DND-41 (cell line): ENCODE results near the gene CRB3.

ENCODE experiments used
- ATAC-seq: fragments of 200-7000 bp; cut with Tn5 transposase; 3 replicates; pipeline ENCODE4 v1.9.1; 2021; ENCODE audit warnings: low read depth; ENCODE audit not compliant: insufficient read depth
- DNase-seq: peaks from one replicate; pipeline ENCODE4 v3.0.0-alpha.2; 2020
- H2AFZ ChIP-seq: 2 replicates; pipeline ENCODE4 v1.6.0; 2012; ENCODE audit warnings: low read depth, low read length
- H3K27ac ChIP-seq: 2 replicates; pipeline ENCODE4 v1.5.1; 2012; ENCODE audit warnings: low read length, inconsistent platforms
- H3K27me3 ChIP-seq: fragments of 200-600 bp; sonication (generic); 2 replicates; pipeline ENCODE4 v1.6.0; 2012; ENCODE audit warnings: low read length, mild to moderate bottlenecking, inconsistent platforms; ENCODE audit not compliant: insufficient read depth, poor library complexity
- H3K36me3 ChIP-seq: 2 replicates; pipeline ENCODE4 v1.5.1; 2012; ENCODE audit warnings: low read length, inconsistent platforms; ENCODE audit not compliant: insufficient read depth
- H3K4me1 ChIP-seq: 2 replicates; pipeline ENCODE4 v1.5.1; 2012; ENCODE audit warnings: mild to moderate bottlenecking, low read length; ENCODE audit not compliant: insufficient read depth
- H3K4me2 ChIP-seq: 2 replicates; pipeline ENCODE4 v1.6.0; 2012; ENCODE audit warnings: mild to moderate bottlenecking, moderate library complexity, low read length, inconsistent platforms; ENCODE audit not compliant: insufficient read depth
- H3K4me3 ChIP-seq, 2 experiments: fragments of 200-600 bp in 1 of 2; shearing (Covaris generic) in 1 of 2; 2 replicates each; pipeline ENCODE4 v1.5.1; 2012 to 2016; ENCODE audit warnings: inconsistent platforms in 2 of 2, low read length in 2 of 2, mild to moderate bottlenecking in 2 of 2, low read depth in 1 of 2, moderate library complexity in 1 of 2
- H3K79me2 ChIP-seq: 2 replicates; pipeline ENCODE4 v1.6.0; 2012; ENCODE audit warnings: low read length, inconsistent platforms; ENCODE audit not compliant: insufficient read depth
- H3K9ac ChIP-seq: 2 replicates; pipeline ENCODE4 v1.6.0; 2012; ENCODE audit warnings: low read depth, mild to moderate bottlenecking, inconsistent platforms, low read length, moderate library complexity
- H3K9me3 ChIP-seq: 2 replicates; pipeline ENCODE4 v1.5.1; 2012; ENCODE audit warnings: low read length, moderate library complexity, mild to moderate bottlenecking, inconsistent platforms; ENCODE audit not compliant: insufficient read depth, severe bottlenecking
- H4K20me1 ChIP-seq: 2 replicates; pipeline ENCODE4 v1.6.0; 2012; ENCODE audit warnings: low read length; ENCODE audit not compliant: insufficient read depth
- CTCF ChIP-seq: IDR thresholded peaks from 2 replicates; pipeline ENCODE4 v1.5.1; 2012; ENCODE audit warnings: borderline replicate concordance, low read length, moderate library complexity, mild to moderate bottlenecking; ENCODE audit not compliant: poor library complexity, severe bottlenecking; ENCODE audit errors: extremely low read depth
- EZH2 ChIP-seq: IDR thresholded peaks from 3 replicates; pipeline ENCODE4 v1.6.1; 2012; ENCODE audit warnings: borderline replicate concordance, low read depth, mild to moderate bottlenecking, moderate library complexity, low read length, inconsistent platforms; ENCODE audit not compliant: severe bottlenecking

Gene CRB3

GRCh38 chr19:6464070-6464873 lies at the start of gene CRB3:
Gene CRB3 (plus strand): TSS chr19:6464271. CDS start chr19:6464702, 431 bp downstream.
- H3K9ac ChIP-seq: no peak within 1 kb of the TSS
- H3K4me1 ChIP-seq: peaks cover 11% of the 10 kb centered on the region
- H3K79me2 ChIP-seq: no peaks in the 10 kb centered on the region
- H2AFZ ChIP-seq: no peak within 1 kb of the TSS
- TF ChIP-seq EZH2: no peak
- no peak for TF ChIP-seq CTCF
- no peak for DNase-seq
- ATAC-seq: no peak
- no peak within 1 kb of the TSS for H3K27ac ChIP-seq
- no peak within 1 kb of the TSS for H3K4me2 ChIP-seq
- no peak within 1 kb of the TSS for H3K4me3 ChIP-seq
- no peaks in the 10 kb centered on the region for H4K20me1 ChIP-seq
- no peaks in the 10 kb centered on the region for H3K9me3 ChIP-seq
- no peaks in the 10 kb centered on the region for H3K27me3 ChIP-seq
- 0 out of 2 replicates have a peak, but pooled peaks cover 4% of the 10 kb centered on the region for H3K36me3 ChIP-seq

GRCh38 chr19:6414793-6415590 lies 49.1 kb upstream of the CRB3 start:
- H3K27ac ChIP-seq: no peak overlapping the region
- no peak overlapping the region for H2AFZ ChIP-seq
- TF ChIP-seq CTCF (no peak), EZH2 (no peak)
- no peak for DNase-seq
- no peak for ATAC-seq
- peaks cover 72% of the 10 kb centered on the region for H4K20me1 ChIP-seq
- H3K4me2 ChIP-seq: no peak overlapping the region
- no peaks in the 10 kb centered on the region for H3K27me3 ChIP-seq
- no peak overlapping the region for H3K4me3 ChIP-seq
- no peak overlapping the region for H3K9ac ChIP-seq
- peaks cover 66% of the 10 kb centered on the region for H3K36me3 ChIP-seq
- no peaks in the 10 kb centered on the region for H3K4me1 ChIP-seq
- H3K79me2 ChIP-seq: peaks cover 25% of the 10 kb centered on the region
- no peaks in the 10 kb centered on the region for H3K9me3 ChIP-seq

- Histone ChIP-seq H3K4me2 (no peak overlapping the region), H3K36me3 (peaks cover 73% of the 10 kb centered on the region), H3K4me3 (no peak overlapping the region), H3K79me2 (peaks cover 32% of the 10 kb centered on the region), H3K9me3 (no peaks in the 10 kb centered on the region), H3K27me3 (no peaks in the 10 kb centered on the region), H3K9ac (no peak overlapping the region), H3K4me1 (no peaks in the 10 kb centered on the region), H4K20me1 (peaks cover 78% of the 10 kb centered on the region), H2AFZ (no peak overlapping the region), H3K27ac (no peak overlapping the region)
- no peak for DNase-seq
- no peak for ATAC-seq
- TF ChIP-seq CTCF (no peak), EZH2 (no peak)
These were observed 48.4 kb upstream of the CRB3 start for GRCh38 chr19:6415591-6416190.
